HCT116 (cell line): ENCODE results near the gene CFAP410. TPM values are rescaled to one million over a fixed set of nuclear protein-coding genes. Genes with fewer than 3 reads are reported as not detected.

Source experiments
- ATAC-seq: fragments of 200-7000 bp; cut with Tn5 transposase; 2 replicates; pipeline ENCODE4 v1.9.1; 2020; ENCODE audit warnings: mild to moderate bottlenecking, moderate library complexity
- BruUV-seq: library from RNA; stranded (reverse); fragments of 400-500 nt; replicated peaks from 2 replicates; lab custom pipeline; 2021; lab: Mats Ljungman, UMichigan
- CTCF ChIA-PET: fragments of 300-600 bp; sonication (Branson Sonifier 250); formaldehyde crosslinking; loops from one replicate; lab custom pipeline; 2021; ENCODE audit warnings: antibody characterized with exemption; lab: Charles Lee
- POLR2A ChIA-PET: fragments of 300-600, 350-600 bp; sonication (Branson Sonifier 250); formaldehyde crosslinking; loops from one replicate; lab custom pipeline; 2021; ENCODE audit warnings: antibody characterized with exemption; lab: Charles Lee
- RAD21 ChIA-PET, 2 experiments: fragments of 300-600 bp; sonication (Branson Sonifier 250); formaldehyde crosslinking; loops; one replicate each; lab custom pipeline; 2023; ENCODE audit warnings: low total read pairs in 2 of 2; ENCODE audit not compliant: uncharacterized antibody in 2 of 2, unreplicated experiment in 2 of 2, low non-redundant PET in 1 of 2; lab: Charles Lee
- DNase-seq: peaks from one replicate; pipeline ENCODE4 v3.0.0-alpha.2; 2010; ENCODE audit warnings: low read depth, low spot score
- H2AFZ ChIP-seq: fragments of 200-600 bp; shearing (Covaris generic), sonication (generic); 2 replicates; pipeline ENCODE4 v1.6.1; 2017; ENCODE audit warnings: low read depth, mixed run types, mixed read lengths, antibody characterized with exemption, low read length; ENCODE audit not compliant: poor library complexity, severe bottlenecking
- H3K27ac ChIP-seq: 2 replicates; pipeline ENCODE4 v1.5.1; 2012; ENCODE audit warnings: low read depth, low read length
- H3K27me3 ChIP-seq: fragments of 200-600 bp; sonication (generic); 2 replicates; pipeline ENCODE4 v1.6.1; 2016; ENCODE audit warnings: mixed run types, low read length, mixed read lengths; ENCODE audit not compliant: insufficient read depth
- H3K36me3 ChIP-seq, 2 experiments: fragments of 200-500 bp in 1 of 2; fragments of 200-600 bp in 1 of 2; sonication (Bioruptor generic) in 1 of 2; sonication (generic) in 1 of 2; 2 replicates each; pipeline versions ENCODE4 v1.5.1 to v1.6.1; 2014 to 2016; ENCODE audit warnings: low read length in 2 of 2, inconsistent platforms in 1 of 2, mixed read lengths in 1 of 2, mixed run types in 1 of 2; ENCODE audit not compliant: insufficient read depth in 2 of 2, control insufficient read depth in 1 of 2
- H3K4me1 ChIP-seq, 2 experiments: fragments of 200-600 bp in 1 of 2; sonication (generic) in 1 of 2; 2 replicates each; pipeline versions ENCODE4 v1.5.1 to v1.6.1; 2012 to 2017; ENCODE audit warnings: low read length in 2 of 2, inconsistent platforms in 1 of 2, mild to moderate bottlenecking in 1 of 2, mixed read lengths in 1 of 2, mixed run types in 1 of 2, moderate library complexity in 1 of 2; ENCODE audit not compliant: insufficient read depth in 2 of 2, control insufficient read depth in 1 of 2
- H3K4me2 ChIP-seq: fragments of 200-600 bp; sonication (generic); 2 replicates; pipeline ENCODE4 v1.6.1; 2017; ENCODE audit warnings: mixed run types, low read length, mixed read lengths
- H3K4me3 ChIP-seq, 2 experiments: fragments of 200-600 bp in 1 of 2; sonication (generic) in 1 of 2; replicated peaks in 1 of 2; 2 replicates each; pipeline ENCODE4 v1.5.1; 2011 to 2016; ENCODE audit warnings: low read length in 2 of 2, control low read depth in 1 of 2, low read depth in 1 of 2, mild to moderate bottlenecking in 1 of 2, mixed read lengths in 1 of 2, mixed run types in 1 of 2
- H3K79me2 ChIP-seq: fragments of 200-600 bp; sonication (generic); 2 replicates; pipeline ENCODE4 v1.6.1; 2017; ENCODE audit warnings: mild to moderate bottlenecking, mixed run types, low read length, moderate library complexity, mixed read lengths; ENCODE audit not compliant: insufficient read depth
- H3K9ac ChIP-seq: fragments of 200-600 bp; sonication (generic); 2 replicates; pipeline ENCODE4 v1.6.1; 2016; ENCODE audit warnings: low read length, mixed read lengths
- H3K9me2 ChIP-seq: fragments of 200-600 bp; sonication (generic), shearing (Covaris generic); 2 replicates; pipeline ENCODE4 v1.6.1; 2017; ENCODE audit warnings: mixed run types, mild to moderate bottlenecking, moderate library complexity; ENCODE audit not compliant: insufficient read depth
- H3K9me3 ChIP-seq, 2 experiments: fragments of 200-500 bp in 1 of 2; fragments of 200-600 bp in 1 of 2; sonication (Bioruptor generic) in 1 of 2; sonication (generic) in 1 of 2; 2 replicates each; pipeline ENCODE4 v1.6.1; 2014 to 2017; ENCODE audit warnings: low read length in 2 of 2, mixed read lengths in 2 of 2, inconsistent platforms in 1 of 2, low read depth in 1 of 2, mild to moderate bottlenecking in 1 of 2, mixed run types in 1 of 2, moderate library complexity in 1 of 2; ENCODE audit not compliant: control insufficient read depth in 1 of 2, insufficient read depth in 1 of 2
- H4K20me1 ChIP-seq: fragments of 200-600 bp; sonication (generic), shearing (Covaris generic); 2 replicates; pipeline ENCODE4 v1.6.1; 2017; ENCODE audit warnings: mixed run types, mild to moderate bottlenecking, moderate library complexity; ENCODE audit not compliant: insufficient read depth
- ATF3 ChIP-seq: IDR thresholded peaks from 2 replicates; pipeline ENCODE4 v1.6.1; 2012
- CBX3 ChIP-seq: IDR thresholded peaks from 2 replicates; pipeline ENCODE4 v1.6.1; 2012; ENCODE audit warnings: low read depth
- CEBPB ChIP-seq: IDR thresholded peaks from 2 replicates; pipeline ENCODE4 v1.6.1; 2012; ENCODE audit warnings: low read depth
- CTCF ChIP-seq, 3 experiments: fragments of 200-600 bp in 1 of 3; sonication (generic) in 1 of 3; IDR thresholded peaks in 2 of 3; conservative IDR thresholded peaks in 1 of 3; 2 replicates each; pipeline ENCODE4 v1.5.1; 2012 to 2017; ENCODE audit warnings: low read depth in 2 of 3, low read length in 2 of 3, antibody characterized with exemption in 1 of 3, borderline replicate concordance in 1 of 3, control low read depth in 1 of 3, mild to moderate bottlenecking in 1 of 3, mixed read lengths in 1 of 3, mixed run types in 1 of 3, moderate library complexity in 1 of 3; ENCODE audit not compliant: insufficient read depth in 1 of 3
- EGR1 ChIP-seq: IDR thresholded peaks from 2 replicates; pipeline ENCODE4 v1.6.1; 2012; ENCODE audit warnings: low read depth
- ELF1 ChIP-seq: IDR thresholded peaks from 2 replicates; pipeline ENCODE4 v1.6.1; 2012; ENCODE audit warnings: low read depth, borderline replicate concordance
- EZH2 ChIP-seq: fragments of 200-600 bp; sonication (generic); IDR thresholded peaks from 2 replicates; pipeline ENCODE4 v1.6.1; 2017; ENCODE audit warnings: antibody characterized with exemption, mixed run types
- EZH2phosphoT487 ChIP-seq: fragments of 200-600 bp; IDR thresholded peaks from 2 replicates; pipeline ENCODE4 v1.6.1; 2018; ENCODE audit warnings: antibody characterized with exemption, borderline replicate concordance
- FOSL1 ChIP-seq: IDR thresholded peaks from 2 replicates; pipeline ENCODE4 v1.6.1; 2012; ENCODE audit warnings: low read depth
- JUND ChIP-seq: IDR thresholded peaks from 2 replicates; pipeline ENCODE4 v1.6.1; 2012
- MAX ChIP-seq: IDR thresholded peaks from 2 replicates; pipeline ENCODE4 v1.6.1; 2012
- POLR2A ChIP-seq: IDR thresholded peaks from 2 replicates; pipeline ENCODE4 v1.7.0; 2011; ENCODE audit warnings: borderline replicate concordance; ENCODE audit not compliant: insufficient read depth, insufficient read length; ENCODE audit errors: extremely low read depth
- POLR2AphosphoS5 ChIP-seq: IDR thresholded peaks from 2 replicates; pipeline ENCODE4 v1.6.1; 2011; ENCODE audit warnings: mild to moderate bottlenecking, low read depth, low read length, moderate library complexity
- REST ChIP-seq: IDR thresholded peaks from 2 replicates; pipeline ENCODE4 v1.6.1; 2012; ENCODE audit warnings: low read depth
- SIN3A ChIP-seq: IDR thresholded peaks from 2 replicates; pipeline ENCODE4 v1.6.1; 2012; ENCODE audit warnings: low read depth
- SP1 ChIP-seq: IDR thresholded peaks from 2 replicates; pipeline ENCODE4 v1.6.1; 2012; ENCODE audit warnings: low read depth
- SRF ChIP-seq: IDR thresholded peaks from 2 replicates; pipeline ENCODE4 v1.6.1; 2012; ENCODE audit warnings: low read depth
- TCF7L2 ChIP-seq: IDR thresholded peaks from 2 replicates; pipeline ENCODE4 v1.7.0; 2011; ENCODE audit warnings: borderline replicate concordance, inconsistent platforms; ENCODE audit not compliant: insufficient read depth, insufficient read length; ENCODE audit errors: extremely low read depth
- YY1 ChIP-seq: IDR thresholded peaks from 2 replicates; pipeline ENCODE4 v1.6.1; 2011; ENCODE audit warnings: low read length, low read depth, moderate library complexity, mild to moderate bottlenecking; ENCODE audit not compliant: insufficient replicate concordance; ENCODE audit errors: extremely low read depth
- ZBTB33 ChIP-seq: IDR thresholded peaks from 2 replicates; pipeline ENCODE4 v1.6.1; 2011; ENCODE audit warnings: mild to moderate bottlenecking, low read length, moderate library complexity; ENCODE audit not compliant: insufficient replicate concordance; ENCODE audit errors: extremely low read depth
- intact Hi-C: fragments of 100-400 bp; cut with micrococcal nuclease; formaldehyde crosslinking; loops from 2 replicates; pipeline ENCODE4 v1.10.0; 2022
- total RNA-seq: library from RNA; stranded (reverse); gene quantifications from one replicate; pipeline ENCODE4 v1.2.1, GENCODE V29; 2021; ENCODE audit not compliant: unreplicated experiment

CFAP410 gene
- total RNA-seq, 1 experiment from 2014 or later: 15.3 TPM

- Histone ChIP-seq H3K4me3 (no peak overlapping the region), H3K9me2 (no peaks in the 10 kb centered on the region), H2AFZ (no peak overlapping the region), H3K36me3 (peaks cover 0 to 7% of the 10 kb centered on the region in 2 experiments; a peak in 2 of 4 replicates), H3K9ac (no peak overlapping the region), H3K4me1 (no peaks in the 10 kb centered on the region), H3K9me3 (no peaks in the 10 kb centered on the region), H3K27ac (no peak overlapping the region)
- ChIA-PET CTCF (no interaction called here), POLR2A (no interaction called here), RAD21 (no interaction called here)
- intact Hi-C loops: no loop called here
- BruUV-seq: no TSS peak
- ATAC-seq: no peak
- DNase-seq: no peak
- TF ChIP-seq EZH2: no peak
- no peak for TF ChIP-seq MAX
- TF ChIP-seq CBX3: no peak
- no peak for TF ChIP-seq YY1
- TF ChIP-seq SP1: no peak
- TF ChIP-seq POLR2A: no peak
- no peak for TF ChIP-seq CEBPB
- TF ChIP-seq SIN3A: no peak
- TF ChIP-seq POLR2AphosphoS5: no peak
- TF ChIP-seq EZH2phosphoT487: no peak
- TF ChIP-seq SRF: no peak
- TF ChIP-seq CTCF (IDR thresholded peaks at IDR 0.05 in 2 of 3, conservative IDR thresholded peaks at IDR 0.05 in 1 of 3; ENCODE audit: borderline replicate concordance in 1 of 3, insufficient read depth in 1 of 3, low read depth in 2 of 3, low read length in 2 of 3): no peak
- TF ChIP-seq EGR1: no peak
- TF ChIP-seq JUND: no peak
- TF ChIP-seq ATF3: no peak
- TF ChIP-seq FOSL1: no peak
- no peak for TF ChIP-seq REST
- TF ChIP-seq ELF1: no peak
- no peak for TF ChIP-seq ZBTB33
- no peak for TF ChIP-seq TCF7L2
- TF ChIP-seq, all 23 proteins: peak for 0
- H4K20me1 ChIP-seq: no peaks in the 10 kb centered on the region
- H3K4me2 ChIP-seq: no peak overlapping the region
- H3K79me2 ChIP-seq: no peaks in the 10 kb centered on the region
- no peaks in the 10 kb centered on the region for H3K27me3 ChIP-seq
These were observed 20.5 kb downstream of the CFAP410 start for GRCh38 chr21:44318489-44319285.
